Adrenal gland (tissue), 12 donors: ENCODE measurements around the gene SLC2A6. TPM values are rescaled to one million over a fixed set of nuclear protein-coding genes. Genes with fewer than 3 reads are reported as not detected.

Experiments
- DNase-seq, 7 donors: peaks; one replicate each; pipeline ENCODE4 v3.0.0-alpha.2; 2019 to 2020
- H3K27ac ChIP-seq, 5 donors: fragments of 200-600 bp; sonication (generic) in 4 of 5; 1 replicate in 3 of 5; 2 replicates in 2 of 5; pipeline versions ENCODE4 v1.5.1 to v1.8.0; 2016 to 2020; ENCODE audit warnings: mild to moderate bottlenecking in 1 of 5
- H3K27me3 ChIP-seq: fragments of 200-600 bp; 2 replicates; pipeline ENCODE4 v1.8.0; 2021
- H3K36me3 ChIP-seq, 2 donors: fragments of 200-600 bp; replicated peaks in 1 of 2; 1 replicate in 1 of 2; 2 replicates in 1 of 2; pipeline versions ENCODE4 v1.5.1 to v1.8.0; 2018 to 2022
- H3K4me1 ChIP-seq, 2 donors: fragments of 200-600 bp; replicated peaks in 1 of 2; 1 replicate in 1 of 2; 2 replicates in 1 of 2; pipeline versions ENCODE4 v1.5.1 to v1.8.0; 2018 to 2021
- H3K4me3 ChIP-seq, 4 donors: fragments of 200-600 bp; sonication (generic) in 3 of 4; one replicate each; pipeline ENCODE4 v1.5.1; 2016 to 2018
- H3K9me3 ChIP-seq, 3 donors: fragments of 200-600 bp; sonication (generic) in 1 of 3; replicated peaks in 1 of 3; 1 replicate in 2 of 3; 2 replicates in 1 of 3; pipeline versions ENCODE4 v1.5.1 to v1.8.0; 2016 to 2021
- POLR2A ChIP-seq, 2 donors: fragments of 450-650 bp; IDR thresholded peaks; one replicate each; pipeline ENCODE4 v1.6.1; 2017; ENCODE audit warnings: antibody characterized with exemption in 2 of 2, mild to moderate bottlenecking in 2 of 2, moderate library complexity in 1 of 2
- WGBS, 4 donors: extraction: QIAGEN DNeasy Blood & Tissue Kit in 2 of 4; methylation state at CpG; one replicate each; pipeline versions ENCODE4 v1.1.5 to v1.1.7; 2013 to 2017; 5-methylcytosine and 5-hydroxymethylcytosine counted together
- intact Hi-C, 2 donors: fragments of 100-400 bp; cut with DNase I; formaldehyde crosslinking; loops; one replicate each; pipeline versions ENCODE4 v1.14.1 to v1.15.0; 2022 to 2023
- polyA plus RNA-seq, 3 donors: library from polyadenylated mRNA; stranded (reverse); fragments of 200-250 nt in 2 of 3; fragments of 350-450 nt in 1 of 3; fragmentation: Illumina TruSeq in 1 of 3; extraction: RNeasy Lipid Tissue Mini Kit (QIAGEN cat#74804) in 1 of 3; gene quantifications; one replicate each; pipeline ENCODE4 v1.2.3, GENCODE V29; 2013 to 2014
- total RNA-seq, 9 donors: library from RNA; depleted of rRNA in 4 of 9; stranded (reverse); fragments of >200 nt in 4 of 9; fragments of 120-200 nt in 1 of 9; fragmentation: NEBNext Ultra II Directional in 1 of 9; extraction: Animal tissue kit (Norgen Biotek cat#: 25700) in 1 of 9; gene quantifications; one replicate each; pipeline versions ENCODE4 v1.1.0 to v1.2.4, GENCODE V29; 2013 to 2023
- TF ChIP-seq, protein P1 (sequence below), 6 experiments: fragments of 450-650 bp in 4 of 6; fragments of 200-600 bp in 2 of 6; sonication (generic) in 1 of 6; IDR thresholded peaks; 1 replicate in 5 of 6; 2 replicates in 1 of 6; pipeline versions ENCODE4 v1.5.1 to v1.8.0; 2016 to 2021; ENCODE audit warnings: antibody characterized with exemption in 6 of 6, mild to moderate bottlenecking in 2 of 6, moderate library complexity in 1 of 6
- donor health status: healthy with polysubstance abuse.
- donor health status: Bipolar disorder and iron deficiency.
- donor health status: DM: yes; HTN: yes; CAD: no.
- donor health status: DM: no; HTN: no; CAD: no.
- donor health status: DM: no; HTN: no; CAD: no.
- donor health status: DM: yes; HTN: yes; CAD: no.

The SLC2A6 gene
- total and polyA plus RNA-seq, 12 donors = 1.4 to 79.1 (median 5.8) TPM

- no peak for TF ChIP-seq POLR2A (IDR thresholded peaks at IDR 0.05)
- TF ChIP-seq, protein P1, sequence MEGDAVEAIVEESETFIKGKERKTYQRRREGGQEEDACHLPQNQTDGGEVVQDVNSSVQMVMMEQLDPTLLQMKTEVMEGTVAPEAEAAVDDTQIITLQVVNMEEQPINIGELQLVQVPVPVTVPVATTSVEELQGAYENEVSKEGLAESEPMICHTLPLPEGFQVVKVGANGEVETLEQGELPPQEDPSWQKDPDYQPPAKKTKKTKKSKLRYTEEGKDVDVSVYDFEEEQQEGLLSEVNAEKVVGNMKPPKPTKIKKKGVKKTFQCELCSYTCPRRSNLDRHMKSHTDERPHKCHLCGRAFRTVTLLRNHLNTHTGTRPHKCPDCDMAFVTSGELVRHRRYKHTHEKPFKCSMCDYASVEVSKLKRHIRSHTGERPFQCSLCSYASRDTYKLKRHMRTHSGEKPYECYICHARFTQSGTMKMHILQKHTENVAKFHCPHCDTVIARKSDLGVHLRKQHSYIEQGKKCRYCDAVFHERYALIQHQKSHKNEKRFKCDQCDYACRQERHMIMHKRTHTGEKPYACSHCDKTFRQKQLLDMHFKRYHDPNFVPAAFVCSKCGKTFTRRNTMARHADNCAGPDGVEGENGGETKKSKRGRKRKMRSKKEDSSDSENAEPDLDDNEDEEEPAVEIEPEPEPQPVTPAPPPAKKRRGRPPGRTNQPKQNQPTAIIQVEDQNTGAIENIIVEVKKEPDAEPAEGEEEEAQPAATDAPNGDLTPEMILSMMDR (IDR thresholded peaks at IDR 0.05) = no peak
- WGBS, 4 donors = 71 to 92% (median 81%) methylated on average over 8 to 22 of the region's 22 CpGs
- H3K4me3 ChIP-seq = no peak overlapping the region
- no peaks in the 10 kb centered on the region for H3K9me3 ChIP-seq
- no peaks in the 10 kb centered on the region for H3K4me1 ChIP-seq
- H3K27ac ChIP-seq = no peak overlapping the region
- intact Hi-C loops = no loop called here
- H3K36me3 ChIP-seq = no peaks in the 10 kb centered on the region
- peaks cover 8% of the 10 kb centered on the region for H3K27me3 ChIP-seq
- DNase-seq = no peak
Observed at GRCh38 chr9:133425049-133425632, 53.8 kb downstream of the SLC2A6 start.

DNA sequence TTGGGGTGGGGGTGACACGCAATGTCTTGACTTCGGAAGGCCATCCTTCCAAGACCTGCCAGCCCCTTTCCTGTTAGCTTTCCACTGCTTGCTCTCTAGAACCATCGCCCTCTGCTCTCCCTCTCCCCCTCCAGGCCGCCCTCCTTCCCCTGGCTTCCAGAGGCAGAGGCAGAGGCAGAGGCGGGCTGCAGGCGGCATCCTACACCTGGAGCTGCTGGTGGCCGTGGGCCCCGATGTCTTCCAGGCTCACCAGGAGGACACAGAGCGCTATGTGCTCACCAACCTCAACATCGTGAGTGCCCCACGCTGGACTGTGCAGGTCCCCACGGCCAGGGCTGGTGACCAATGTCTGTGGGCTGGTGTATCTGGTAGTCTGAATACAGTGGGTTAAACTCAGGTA lies 54.7 kb downstream of the SLC2A6 start:
- Histone ChIP-seq H3K4me1 (no peaks in the 10 kb centered on the region), H3K27ac (no peak overlapping the region), H3K27me3 (peaks cover 8% of the 10 kb centered on the region), H3K4me3 (no peak overlapping the region), H3K36me3 (no peaks in the 10 kb centered on the region), H3K9me3 (no peaks in the 10 kb centered on the region)
- no peak for DNase-seq
- 83 to 93% (median 89%) methylated on average over 5 to 12 of the region's 12 CpGs for WGBS, 4 donors
- TF ChIP-seq POLR2A (IDR thresholded peaks at IDR 0.05) = no peak
- TF ChIP-seq, protein P1 (IDR thresholded peaks at IDR 0.05) = no peak
- intact Hi-C loops = no loop called here

DNA sequence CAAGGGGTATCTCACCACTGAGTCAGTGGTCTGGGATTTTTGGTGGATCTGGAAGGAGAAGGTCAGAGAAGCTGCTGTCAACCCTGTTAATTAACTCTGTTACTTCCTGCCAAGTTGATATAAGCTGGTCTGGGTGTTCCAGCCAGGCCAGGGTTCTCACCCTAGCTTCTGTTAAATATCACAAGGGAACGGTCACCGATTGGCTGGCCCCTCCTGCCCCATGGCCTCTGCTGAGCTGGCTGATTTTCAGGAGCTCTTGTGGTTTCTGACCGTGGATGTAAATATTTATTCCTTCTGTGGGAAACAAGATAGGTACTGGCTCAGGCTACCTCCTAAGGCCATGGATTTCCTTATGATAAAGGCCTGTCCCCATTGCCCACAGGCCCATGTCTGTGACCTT lies 55.7 kb downstream of the SLC2A6 start:
- no peak overlapping the region for H3K4me3 ChIP-seq
- H3K9me3 ChIP-seq = no peaks in the 10 kb centered on the region
- DNase-seq = no peak
- intact Hi-C loops = no loop called here
- H3K27ac ChIP-seq = no peak overlapping the region
- H3K27me3 ChIP-seq = peaks cover 3% of the 10 kb centered on the region
- no peaks in the 10 kb centered on the region for H3K36me3 ChIP-seq
- 72 to 79% (median 73%) methylated on average over 3 of the region's 3 CpGs; no CpG with 5 or more reads in 1 of the 4 donors for WGBS, 4 donors
- TF ChIP-seq, protein P1 (IDR thresholded peaks at IDR 0.05) = no peak
- TF ChIP-seq POLR2A (IDR thresholded peaks at IDR 0.05) = no peak
- H3K4me1 ChIP-seq = no peaks in the 10 kb centered on the region

DNA sequence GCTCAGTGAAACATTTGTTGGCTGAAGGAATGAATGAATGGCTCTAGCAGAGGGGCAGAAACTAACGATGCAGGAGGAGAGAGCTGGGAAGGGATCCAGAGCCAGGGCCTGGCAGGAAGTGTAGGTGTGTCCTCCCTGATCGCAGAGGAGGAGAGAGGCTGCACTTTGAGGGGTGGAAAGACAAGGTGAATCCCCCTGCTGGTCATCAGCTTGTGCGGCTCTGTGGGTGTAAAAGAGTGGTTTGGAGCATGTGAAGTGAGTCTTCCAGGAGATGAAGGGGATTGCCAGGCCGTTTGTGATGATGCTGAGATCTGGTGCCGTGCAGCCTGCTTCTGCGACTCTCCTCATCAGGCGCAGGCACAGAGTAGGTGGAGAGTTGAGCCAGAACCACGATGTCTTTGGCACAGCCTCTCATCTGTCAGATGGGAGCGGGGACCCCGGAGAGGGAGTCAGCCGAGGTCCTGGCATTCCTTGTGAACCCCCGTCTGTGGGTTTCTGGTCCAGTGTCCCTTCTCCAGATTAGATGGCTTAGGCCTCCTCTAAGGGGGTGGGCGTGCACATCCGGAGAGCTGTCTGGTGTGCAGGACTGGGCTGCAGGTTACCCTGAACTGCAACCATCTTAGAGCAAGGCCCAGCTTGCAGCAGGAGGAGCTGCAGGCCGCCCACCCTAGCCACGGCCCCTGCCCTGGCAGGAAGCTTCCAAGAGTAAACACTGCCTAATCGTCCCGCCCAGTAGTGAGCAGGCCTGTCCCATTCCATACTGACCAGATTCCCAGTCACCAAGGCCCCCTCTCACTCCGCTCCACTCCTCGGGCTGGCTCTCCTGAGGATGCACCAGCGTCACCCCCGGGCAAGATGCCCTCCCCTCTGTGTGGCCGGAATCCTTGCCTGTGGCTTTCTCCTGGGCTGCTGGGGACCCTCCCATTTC lies 57.0 kb downstream of the SLC2A6 start, which contains the start of gene ADAMTS13:
Gene ADAMTS13 (plus strand): TSS at position 753 of the 928 bp plus-strand sequence. CDS start 77 bp downstream, at position 830.
- TF ChIP-seq, protein P1 (IDR thresholded peaks at IDR 0.05) = no peak
- no peak for TF ChIP-seq POLR2A (IDR thresholded peaks at IDR 0.05)
- 50 to 62% (median 56%) methylated on average over 13 to 23 of the region's 23 CpGs for WGBS, 4 donors

More for the DNA sequence above, 57.0 kb downstream of the SLC2A6 start, which contains the start of gene ADAMTS13:
- Histone ChIP-seq H3K27ac (no peak within 1 kb of the TSS), H3K4me1 (peaks cover 3% of the 10 kb centered on the region in 2 donors), H3K27me3 (no peaks in the 10 kb centered on the region), H3K4me3 (no peak within 1 kb of the TSS), H3K9me3 (no peaks in the 10 kb centered on the region), H3K36me3 (no peaks in the 10 kb centered on the region)
- intact Hi-C loops = no loop called here
- DNase-seq = no peak
